OCI-LY1 (cell line): ENCODE data around the gene IFI30.

Experiments used
- CTCF ChIP-seq: fragments of 200-600 bp; sonication (generic), shearing (Covaris generic); IDR thresholded peaks from 2 replicates; pipeline ENCODE4 v1.5.1; 2017; ENCODE audit warnings: mild to moderate bottlenecking, antibody characterized with exemption, low read length, moderate library complexity, mixed read lengths
- EZH2 ChIP-seq: fragments of 200-600 bp; sonication (generic), shearing (Covaris generic); IDR thresholded peaks from 2 replicates; pipeline ENCODE4 v1.8.0; 2017; ENCODE audit warnings: borderline replicate concordance, mixed run types, mild to moderate bottlenecking, antibody characterized with exemption, low read length, moderate library complexity, mixed read lengths

DNA sequence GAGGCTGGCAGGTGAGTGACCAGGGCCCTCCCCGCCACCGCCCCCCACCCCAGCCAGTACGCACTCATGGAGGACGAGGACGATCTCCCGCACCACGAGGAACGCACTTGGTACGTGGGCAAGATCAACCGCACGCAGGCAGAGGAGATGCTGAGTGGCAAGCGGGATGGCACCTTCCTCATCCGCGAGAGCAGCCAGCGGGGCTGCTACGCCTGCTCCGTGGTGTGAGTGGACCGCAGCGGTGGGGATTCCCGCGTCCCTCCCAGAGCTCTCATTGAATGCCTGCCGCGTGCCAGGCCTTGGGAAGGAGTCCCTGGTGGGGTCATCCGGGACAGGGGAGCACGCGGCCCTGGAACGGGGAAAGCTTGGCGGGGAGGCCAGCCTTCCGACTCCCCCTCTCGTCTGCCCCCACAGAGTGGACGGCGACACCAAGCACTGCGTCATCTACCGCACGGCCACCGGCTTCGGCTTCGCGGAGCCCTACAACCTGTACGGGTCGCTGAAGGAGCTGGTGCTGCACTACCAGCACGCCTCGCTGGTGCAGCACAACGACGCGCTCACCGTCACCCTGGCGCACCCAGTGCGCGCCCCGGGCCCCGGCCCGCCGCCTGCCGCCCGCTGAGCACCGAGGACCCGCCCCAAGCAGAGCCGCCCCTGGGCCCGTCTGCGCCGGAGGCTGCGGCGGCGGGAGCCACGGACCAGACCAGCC lies 4.8 kb upstream of the IFI30 start:
- TF ChIP-seq CTCF (no peak), EZH2 (no peak)
